Pancreas (tissue), 10 donors: ENCODE results near the gene ATP9A. TPM values are rescaled to one million over a fixed set of nuclear protein-coding genes. Genes with fewer than 3 reads are reported as not detected.
A peak's percentile ranks its signal among the peaks of the same experiment; 100 is the strongest.

ENCODE experiments used
- ATAC-seq, 4 donors: fragments of 200-7000 bp; cut with Tn5 transposase; one replicate each; pipeline versions ENCODE4 v1.8.0 to v1.9.1; 2020; ENCODE audit warnings: mild to moderate bottlenecking in 4 of 4, moderate library complexity in 4 of 4
- DNase-seq, 6 donors: peaks; one replicate each; pipeline ENCODE4 v3.0.0-alpha.2; 2020
- FAIRE-seq: peaks from 2 replicates; lab custom pipeline; 2012; peaks lifted over from hg19 to GRCh38; lab: Jason Lieb, UNC
- H3K27ac ChIP-seq, 4 donors: fragments of 200-600 bp; sonication (generic); 1 replicate in 3 of 4; 2 replicates in 1 of 4; pipeline versions ENCODE4 v1.5.0 to v1.8.0; 2020
- H3K27me3 ChIP-seq, 4 donors: fragments of 200-600 bp; one replicate each; pipeline ENCODE4 v1.8.0; 2021
- H3K36me3 ChIP-seq, 3 donors: fragments of 200-600 bp; sonication (generic) in 1 of 3; one replicate each; pipeline versions ENCODE4 v1.5.0 to v1.8.0; 2020 to 2021
- H3K4me1 ChIP-seq, 3 donors: fragments of 200-600 bp; one replicate each; pipeline ENCODE4 v1.8.0; 2021
- H3K4me3 ChIP-seq, 4 donors: fragments of 200-600 bp; sonication (generic) in 2 of 4; one replicate each; pipeline versions ENCODE4 v1.5.0 to v1.8.0; 2020 to 2021
- H3K9me3 ChIP-seq, 4 donors: fragments of 200-600 bp; one replicate each; pipeline ENCODE4 v1.8.0; 2021
- CTCF ChIP-seq, 4 donors: fragments of 200-600 bp; sonication (generic) in 3 of 4; IDR thresholded peaks; one replicate each; pipeline versions ENCODE4 v1.5.0 to v1.8.0; 2021; ENCODE audit warnings: antibody characterized with exemption in 4 of 4
- WGBS, 2 donors: extraction: QIAGEN DNeasy Blood & Tissue Kit; methylation state at CpG; one replicate each; pipeline ENCODE4 v1.1.7; 2013; 5-methylcytosine and 5-hydroxymethylcytosine counted together
- intact Hi-C, 3 donors: fragments of 100-400 bp; cut with DNase I; formaldehyde crosslinking; loops; one replicate each; pipeline versions ENCODE4 v1.11.1 to v1.14.2; 2022
- polyA plus RNA-seq, 2 donors: library from polyadenylated mRNA; stranded (reverse); fragments of 200-250 nt; gene quantifications; one replicate each; pipeline ENCODE4 v1.2.3, GENCODE V29; 2013
- total RNA-seq, 6 donors: library from RNA; stranded (reverse); fragmentation: NEBNext Ultra II Directional in 4 of 6; extraction: Animal tissue kit (Norgen Biotek cat#: 25700) in 4 of 6; gene quantifications; one replicate each; pipeline versions ENCODE4 v1.2.1 to v1.2.4, GENCODE V29; 2021 to 2023
- donor health status: healthy with polysubstance abuse.
- donor health status: DM: no; HTN: no; CAD: no; lungs with moderate emphysema.
- donor health status: DM: no; HTN: no; CAD: no.
- donor health status: control.
- donor health status: control.
- donor health status: Bipolar disorder and iron deficiency.
- donor health status: DM: yes; HTN: yes; CAD: no.
- donor health status: DM: no; HTN: no; CAD: no.
- donor health status: DM: no; HTN: no; CAD: no.
- donor health status: DM: yes; HTN: yes; CAD: no.

Gene ATP9A
- total and polyA plus RNA-seq, 8 donors, result 5.8 to 41.0 (median 20.0) TPM

- FAIRE-seq (no peak), ATAC-seq (no peak), DNase-seq (no peak)
- H3K4me3 ChIP-seq, result no peak overlapping the region
- intact Hi-C loops, result no loop called here
- H3K4me1 ChIP-seq, result no peaks in the 10 kb centered on the region
- no peak overlapping the region for H3K27ac ChIP-seq
- WGBS, 2 donors, result 87 to 91% methylated on average over 14 of the region's 14 CpGs
- H3K27me3 ChIP-seq, result no peaks in the 10 kb centered on the region
- TF ChIP-seq CTCF (IDR thresholded peaks at IDR 0.05), result no peak
- H3K9me3 ChIP-seq, result no peaks in the 10 kb centered on the region
- H3K36me3 ChIP-seq, result no peaks in the 10 kb centered on the region
These were observed 184.7 kb downstream of the ATP9A start for GRCh38 chr20:51583499-51583898.

- intact Hi-C loops, result no loop called here
- Histone ChIP-seq H3K27ac (no peak overlapping the region), H3K4me1 (no peaks in the 10 kb centered on the region), H3K36me3 (no peaks in the 10 kb centered on the region), H3K4me3 (no peak overlapping the region), H3K27me3 (no peaks in the 10 kb centered on the region), H3K9me3 (no peaks in the 10 kb centered on the region)
- ATAC-seq (no peak), FAIRE-seq (no peak), DNase-seq (no peak)
- WGBS, 2 donors, result 62 to 66% methylated on average over 13 of the region's 13 CpGs
- TF ChIP-seq CTCF (IDR thresholded peaks at IDR 0.05), result no peak
These were observed 185.1 kb downstream of the ATP9A start for GRCh38 chr20:51583073-51583472.

GRCh38 chr20:51581571-51581970, 186.6 kb downstream of the ATP9A start:
- Histone ChIP-seq H3K4me1 (no peaks in the 10 kb centered on the region), H3K9me3 (no peaks in the 10 kb centered on the region), H3K27me3 (no peaks in the 10 kb centered on the region), H3K4me3 (no peak overlapping the region), H3K36me3 (no peaks in the 10 kb centered on the region), H3K27ac (no peak overlapping the region)
- intact Hi-C loops, result no loop called here
- DNase-seq (no peak), ATAC-seq (no peak), FAIRE-seq (no peak)
- TF ChIP-seq CTCF (IDR thresholded peaks at IDR 0.05), result no peak

GRCh38 chr20:51579137-51579536, 189.1 kb downstream of the ATP9A start:
- intact Hi-C loops, result no loop called here
- FAIRE-seq, result no peak
- Histone ChIP-seq H3K9me3 (no peaks in the 10 kb centered on the region), H3K27me3 (no peaks in the 10 kb centered on the region), H3K4me3 (no peak overlapping the region), H3K36me3 (no peaks in the 10 kb centered on the region), H3K4me1 (no peaks in the 10 kb centered on the region), H3K27ac (no peak overlapping the region)
- no peak for TF ChIP-seq CTCF (IDR thresholded peaks at IDR 0.05)
- no peak for DNase-seq
- peak in 2 of 4 donors; percentile 29 for ATAC-seq
- WGBS, 2 donors, result 76 to 78% methylated on average over 8 of the region's 8 CpGs

GRCh38 chr20:51578145-51578459, 190.1 kb downstream of the ATP9A start:
- FAIRE-seq (no peak), ATAC-seq (no peak), DNase-seq (no peak)
- Histone ChIP-seq H3K36me3 (no peaks in the 10 kb centered on the region), H3K4me1 (no peaks in the 10 kb centered on the region), H3K4me3 (no peak overlapping the region), H3K9me3 (no peaks in the 10 kb centered on the region), H3K27me3 (no peaks in the 10 kb centered on the region), H3K27ac (no peak overlapping the region)
- TF ChIP-seq CTCF (IDR thresholded peaks at IDR 0.05), result no peak
- intact Hi-C loops, result no loop called here
- 85 to 87% methylated on average over 2 of the region's 2 CpGs for WGBS, 2 donors
